MCF 10A (cell line): ENCODE measurements around the gene CORO2A. TPM values are rescaled to one million over a fixed set of nuclear protein-coding genes. Genes with fewer than 3 reads are reported as not detected.

ENCODE experiments used
- BruUV-seq: library from RNA; stranded (reverse); fragments of 400-500 nt; replicated peaks from 2 replicates; lab custom pipeline; 2021; lab: Mats Ljungman, UMichigan
- CTCF ChIA-PET: fragments of 300-600 bp; sonication (Branson Sonifier 250); formaldehyde crosslinking; extraction: SDS; loops from one replicate; lab custom pipeline; 2021; ENCODE audit warnings: antibody characterized with exemption, inconsistent platforms; lab: Yijun Ruan, JAX
- POLR2A ChIA-PET: fragments of 300-600, 350-650 bp; sonication (Branson Sonifier 250); formaldehyde crosslinking; extraction: SDS; loops from one replicate; lab custom pipeline; 2020; ENCODE audit warnings: antibody characterized with exemption, inconsistent platforms; lab: Yijun Ruan, JAX
- DNase-seq: peaks from one replicate; pipeline ENCODE4 v3.0.0-alpha.2; 2018; ENCODE audit not compliant: unreplicated experiment
- H3K27ac Mint-ChIP-seq: one replicate; pipeline ENCODE4 v1.8.0; 2022; ENCODE audit warnings: mild to moderate bottlenecking, low read depth, mixed read lengths; ENCODE audit not compliant: unreplicated experiment
- H3K27me3 Mint-ChIP-seq: one replicate; pipeline ENCODE4 v1.8.0; 2022; ENCODE audit warnings: mixed read lengths; ENCODE audit not compliant: insufficient read depth, unreplicated experiment
- H3K36me3 Mint-ChIP-seq: one replicate; pipeline ENCODE4 v1.8.0; 2022; ENCODE audit warnings: mild to moderate bottlenecking, moderate library complexity, mixed read lengths; ENCODE audit not compliant: insufficient read depth, unreplicated experiment
- H3K4me1 Mint-ChIP-seq: one replicate; pipeline ENCODE4 v1.8.0; 2022; ENCODE audit warnings: mixed read lengths; ENCODE audit not compliant: insufficient read depth, unreplicated experiment
- H3K4me3 Mint-ChIP-seq: one replicate; pipeline ENCODE4 v1.8.0; 2022; ENCODE audit warnings: mild to moderate bottlenecking, moderate library complexity, mixed read lengths; ENCODE audit not compliant: unreplicated experiment
- H3K9me3 Mint-ChIP-seq: one replicate; pipeline ENCODE4 v1.8.0; 2022; ENCODE audit warnings: mixed read lengths; ENCODE audit not compliant: unreplicated experiment
- CTCF ChIP-seq: fragments of 200-600 bp; IDR thresholded peaks from one replicate; pipeline ENCODE4 v1.8.0; 2022; ENCODE audit warnings: antibody characterized with exemption, mild to moderate bottlenecking; ENCODE audit not compliant: unreplicated experiment
- intact Hi-C: fragments of 100-400 bp; cut with micrococcal nuclease; formaldehyde crosslinking; loops from 2 replicates; pipeline ENCODE4 v1.14.1; 2022
- microRNA-seq: library from miRNA; unstranded; fragments of <30 nt; microRNA quantifications from one replicate; pipeline ENCODE4 v1.2.0, GENCODE V29; 2022
- total RNA-seq: library from RNA; stranded (reverse); gene quantifications from 2 replicates; pipeline ENCODE4 v1.2.3, GENCODE V29; 2022

CORO2A gene
- total RNA-seq, 1 experiment from 2014 or later, result 3.4 TPM

GRCh38 chr9:98071737-98072136 is 120.7 kb downstream of the CORO2A start:
- Mint-ChIP-seq H3K27me3 (no peaks in the 10 kb centered on the region), H3K27ac (no peak overlapping the region), H3K36me3 (peaks cover 21% of the 10 kb centered on the region), H3K4me1 (no peaks in the 10 kb centered on the region), H3K4me3 (no peak overlapping the region), H3K9me3 (no peaks in the 10 kb centered on the region)
- DNase-seq, result no peak
- no TSS peak for BruUV-seq
- POLR2A ChIA-PET, result interaction anchor here (1.7 kb wide), 1 partner anchor 14 kb away, joined by 4 read pairs; no protein-coding TSS in a partner anchor
- no peak for TF ChIP-seq CTCF
- CTCF ChIA-PET, result interaction anchor here (0.6 to 3.4 kb wide), 10 partner anchors 10 to 194 kb away, joined by 3 to 18 read pairs (median 4); partner anchors contain the start of gene NANS
- intact Hi-C loops, result no loop called here

Small RNA genes lying within 50 kb of the gene (microRNA-seq; reads per million reads assigned to microRNA genes)
- 1.3 reads per million, percentile 3 among the genes with 10 or more reads in this experiment for gene MIR6854

Other genes with a start within 250 kb of the CORO2A start
- gene ANP32B, start 209.3 kb downstream of the CORO2A start, total RNA-seq, result 218 and 245 TPM in 2 replicates
- gene NANS, start 135.9 kb downstream of the CORO2A start, total RNA-seq, result 80.8 and 102 TPM in 2 replicates
- gene TRIM14, start 73.4 kb downstream of the CORO2A start, total RNA-seq, result 15.8 and 17.9 TPM in 2 replicates
- 58.4 and 62.7 TPM in 2 replicates for gene TBC1D2, start 63.0 kb upstream of the CORO2A start, total RNA-seq